Endothelial cell of umbilical vein (primary cell): ENCODE measurements around the gene MATK. TPM values are rescaled to one million over a fixed set of nuclear protein-coding genes. Genes with fewer than 3 reads are reported as not detected.

Source experiments
- BruUV-seq: library from RNA; stranded (reverse); fragments of 400-500 nt; replicated peaks from 2 replicates; lab custom pipeline; 2021; lab: Mats Ljungman, UMichigan
- CTCF ChIA-PET: fragments of 300-600, 350-600 bp; sonication (Branson Sonifier 250); formaldehyde crosslinking; loops from one replicate; lab custom pipeline; 2021; ENCODE audit warnings: antibody characterized with exemption, inconsistent platforms; lab: Charles Lee
- POLR2A ChIA-PET: fragments of 300-600, 350-600 bp; sonication (Branson Sonifier 250); formaldehyde crosslinking; loops from one replicate; lab custom pipeline; 2021; ENCODE audit warnings: antibody characterized with exemption, inconsistent platforms; lab: Charles Lee
- DNase-seq: peaks from one replicate; pipeline ENCODE4 v3.0.0-alpha.2; 2011; ENCODE audit warnings: low read depth, low spot score
- FAIRE-seq: peaks from 2 replicates; lab custom pipeline; 2011; peaks lifted over from hg19 to GRCh38; lab: Jason Lieb, UNC
- H2AFZ ChIP-seq: 2 replicates; pipeline ENCODE4 v1.6.0; 2012; ENCODE audit warnings: low read depth, low read length, control low read depth, inconsistent platforms
- H3K27ac ChIP-seq: 2 replicates; pipeline ENCODE4 v1.5.1; 2011; ENCODE audit warnings: low read depth, mild to moderate bottlenecking, control low read depth, low read length, moderate library complexity; ENCODE audit not compliant: insufficient read depth
- H3K27me3 ChIP-seq, 2 experiments: 2 replicates each; pipeline versions ENCODE4 v1.6.0 to v1.6.1; 2011; ENCODE audit warnings: low read length in 2 of 2, mixed read lengths in 1 of 2; ENCODE audit not compliant: control insufficient read depth in 2 of 2, insufficient read depth in 2 of 2
- H3K36me3 ChIP-seq, 2 experiments: 2 replicates in 1 of 2; 3 replicates in 1 of 2; pipeline ENCODE4 v1.5.1; 2011; ENCODE audit warnings: low read length in 2 of 2, mild to moderate bottlenecking in 1 of 2, moderate library complexity in 1 of 2; ENCODE audit not compliant: control insufficient read depth in 2 of 2, insufficient read depth in 2 of 2; ENCODE audit errors: extremely low read depth in 1 of 2
- H3K4me1 ChIP-seq: 3 replicates; pipeline ENCODE4 v1.5.1; 2011; ENCODE audit warnings: mild to moderate bottlenecking, low read length; ENCODE audit not compliant: control insufficient read depth, insufficient read depth; ENCODE audit errors: extremely low read depth
- H3K4me2 ChIP-seq: 2 replicates; pipeline ENCODE4 v1.6.1; 2011; ENCODE audit warnings: low read length, control low read depth, mixed read lengths; ENCODE audit not compliant: insufficient read depth
- H3K4me3 ChIP-seq, 3 experiments: fragments of 200-600 bp in 1 of 3; sonication (generic), shearing (Covaris generic) in 1 of 3; replicated peaks in 1 of 3; 2 replicates each; pipeline ENCODE4 v1.5.1; 2011 to 2016; ENCODE audit warnings: control low read depth in 3 of 3, low read length in 3 of 3, mild to moderate bottlenecking in 2 of 3, inconsistent platforms in 1 of 3, low read depth in 1 of 3, moderate library complexity in 1 of 3; ENCODE audit not compliant: insufficient read depth in 1 of 3
- H3K79me2 ChIP-seq: 2 replicates; pipeline ENCODE4 v1.6.0; 2012; ENCODE audit warnings: low read length, inconsistent platforms; ENCODE audit not compliant: control insufficient read depth, insufficient read depth
- H3K9ac ChIP-seq: replicated peaks from 2 replicates; pipeline ENCODE3; 2011; ENCODE audit warnings: low read length, control low read depth; ENCODE audit not compliant: insufficient read depth; ENCODE audit errors: extremely low read depth
- H3K9me1 ChIP-seq: replicated peaks from 3 replicates; pipeline ENCODE4 v1.6.0; 2011; ENCODE audit warnings: mild to moderate bottlenecking, low read length; ENCODE audit not compliant: control insufficient read depth, insufficient read depth; ENCODE audit errors: extremely low read depth
- H3K9me3 ChIP-seq: replicated peaks from 2 replicates; pipeline ENCODE4 v1.5.1; 2012; ENCODE audit warnings: low read length, inconsistent platforms; ENCODE audit not compliant: control insufficient read depth, insufficient read depth
- H4K20me1 ChIP-seq: replicated peaks from 2 replicates; pipeline ENCODE3; 2011; ENCODE audit warnings: mild to moderate bottlenecking, low read length; ENCODE audit not compliant: control insufficient read depth, insufficient read depth; ENCODE audit errors: extremely low read depth
- EZH2 ChIP-seq: IDR thresholded peaks from 2 replicates; pipeline ENCODE4 v1.6.1; 2012; ENCODE audit warnings: borderline replicate concordance, low read depth, mild to moderate bottlenecking, moderate library complexity, low read length, inconsistent platforms; ENCODE audit not compliant: severe bottlenecking
- FOS ChIP-seq: IDR thresholded peaks from 2 replicates; pipeline ENCODE4 v1.6.1; 2011; ENCODE audit warnings: mild to moderate bottlenecking, low read length, moderate library complexity, borderline replicate concordance; ENCODE audit not compliant: insufficient read depth
- GATA2 ChIP-seq: IDR thresholded peaks from 2 replicates; pipeline ENCODE4 v1.7.0; 2011; ENCODE audit warnings: low read depth, mild to moderate bottlenecking, moderate library complexity, mixed read lengths, low read length; ENCODE audit not compliant: insufficient read length, insufficient read depth
- JUN ChIP-seq: IDR thresholded peaks from 2 replicates; pipeline ENCODE4 v1.6.1; 2011; ENCODE audit warnings: borderline replicate concordance, low read depth; ENCODE audit not compliant: insufficient read length, insufficient read depth
- POLR2AphosphoS5 ChIP-seq: IDR thresholded peaks from 2 replicates; pipeline ENCODE4 v1.6.1; 2012; ENCODE audit warnings: low read depth, mild to moderate bottlenecking, control low read depth, low read length, moderate library complexity; ENCODE audit not compliant: insufficient read depth
- dilution Hi-C: fragments of 300-500 bp; cut with MboI; formaldehyde crosslinking; loops from one replicate; pipeline ENCODE4 v1.15.0; 2019; ENCODE audit warnings: low sequenced_read_pairs; ENCODE audit not compliant: extremely low pct_ligation_motif_present
- intact Hi-C: fragments of 100-400 bp; cut with micrococcal nuclease; formaldehyde crosslinking; loops from one replicate; pipeline ENCODE4 v1.10.0; 2022
- polyA plus RNA-seq, 4 experiments: library from polyadenylated mRNA; depleted of rRNA in 3 of 4; stranded (reverse) in 3 of 4; unstranded in 1 of 4; fragments of >200 nt; gene quantifications; 2 replicates each; pipeline versions ENCODE4 v1.2.1 to v1.2.3, GENCODE V29; 2011 to 2012; ENCODE audit warnings: missing spikeins in 1 of 4
- total RNA-seq: library from RNA; stranded (reverse); gene quantifications from 2 replicates; pipeline ENCODE4 v1.2.3, GENCODE V29; 2021
- TF ChIP-seq, protein P1 (sequence below): IDR thresholded peaks from 2 replicates; pipeline ENCODE4 v1.6.1; 2011; ENCODE audit not compliant: insufficient read depth, insufficient read length
- TF ChIP-seq, protein P2 (sequence below), 2 donors: IDR thresholded peaks; 1 replicate in 1 of 2; 2 replicates in 1 of 2; pipeline ENCODE4 v1.5.1; 2011; ENCODE audit warnings: low read length in 2 of 2, mild to moderate bottlenecking in 2 of 2, moderate library complexity in 2 of 2, control low read depth in 1 of 2, inconsistent platforms in 1 of 2, low read depth in 1 of 2; ENCODE audit not compliant: insufficient read depth in 1 of 2; ENCODE audit errors: extremely low read depth in 1 of 2

Gene MATK
- total and polyA plus RNA-seq, 2 donors (not counting 3 experiments of a cell fraction or from before 2014, with no cell fraction given) = not detected

- no peak for FAIRE-seq
- Histone ChIP-seq H3K4me3 (no peak overlapping the region), H3K4me2 (no peak overlapping the region), H3K9me1 (no peaks in the 10 kb centered on the region), H4K20me1 (no peaks in the 10 kb centered on the region), H3K9ac (no peak overlapping the region), H2AFZ (no peak overlapping the region), H3K27ac (no peak overlapping the region), H3K36me3 (peaks cover 0 to 13% of the 10 kb centered on the region in 2 experiments), H3K27me3 (no peaks in the 10 kb centered on the region), H3K79me2 (no peaks in the 10 kb centered on the region), H3K4me1 (no peaks in the 10 kb centered on the region), H3K9me3 (no peaks in the 10 kb centered on the region)
- dilution Hi-C loops (no loop called here), intact Hi-C loops (no loop called here)
- ChIA-PET POLR2A (no interaction called here), CTCF (no interaction called here)
- no peak for TF ChIP-seq EZH2
- no peak for TF ChIP-seq GATA2
- TF ChIP-seq FOS = no peak
- TF ChIP-seq, protein P1, sequence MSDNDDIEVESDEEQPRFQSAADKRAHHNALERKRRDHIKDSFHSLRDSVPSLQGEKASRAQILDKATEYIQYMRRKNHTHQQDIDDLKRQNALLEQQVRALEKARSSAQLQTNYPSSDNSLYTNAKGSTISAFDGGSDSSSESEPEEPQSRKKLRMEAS = no peak
- TF ChIP-seq, protein P2, sequence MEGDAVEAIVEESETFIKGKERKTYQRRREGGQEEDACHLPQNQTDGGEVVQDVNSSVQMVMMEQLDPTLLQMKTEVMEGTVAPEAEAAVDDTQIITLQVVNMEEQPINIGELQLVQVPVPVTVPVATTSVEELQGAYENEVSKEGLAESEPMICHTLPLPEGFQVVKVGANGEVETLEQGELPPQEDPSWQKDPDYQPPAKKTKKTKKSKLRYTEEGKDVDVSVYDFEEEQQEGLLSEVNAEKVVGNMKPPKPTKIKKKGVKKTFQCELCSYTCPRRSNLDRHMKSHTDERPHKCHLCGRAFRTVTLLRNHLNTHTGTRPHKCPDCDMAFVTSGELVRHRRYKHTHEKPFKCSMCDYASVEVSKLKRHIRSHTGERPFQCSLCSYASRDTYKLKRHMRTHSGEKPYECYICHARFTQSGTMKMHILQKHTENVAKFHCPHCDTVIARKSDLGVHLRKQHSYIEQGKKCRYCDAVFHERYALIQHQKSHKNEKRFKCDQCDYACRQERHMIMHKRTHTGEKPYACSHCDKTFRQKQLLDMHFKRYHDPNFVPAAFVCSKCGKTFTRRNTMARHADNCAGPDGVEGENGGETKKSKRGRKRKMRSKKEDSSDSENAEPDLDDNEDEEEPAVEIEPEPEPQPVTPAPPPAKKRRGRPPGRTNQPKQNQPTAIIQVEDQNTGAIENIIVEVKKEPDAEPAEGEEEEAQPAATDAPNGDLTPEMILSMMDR (IDR thresholded peaks at IDR 0.05; ENCODE audit: extremely low read depth in 1 of 2, insufficient read depth in 1 of 2, low read depth in 1 of 2, low read length in 2 of 2) = no peak
- TF ChIP-seq JUN = no peak
- no peak for TF ChIP-seq POLR2AphosphoS5
- no peak for DNase-seq
- BruUV-seq = no TSS peak
Observed at GRCh38 chr19:3751236-3751635, 34.9 kb downstream of the MATK start.
